Stomach (tissue), 4 donors: ENCODE measurements around the gene FGD3.

Source experiments
- CTCF ChIP-seq, 7 experiments: fragments of 450-650 bp in 4 of 7; fragments of 200-600 bp in 3 of 7; sonication (generic) in 3 of 7; IDR thresholded peaks; one replicate each; pipeline ENCODE4 v1.5.1; 2016 to 2019; ENCODE audit warnings: antibody characterized with exemption in 7 of 7, control low read depth in 2 of 7, mild to moderate bottlenecking in 1 of 7
- EP300 ChIP-seq: sonication (generic); formaldehyde crosslinking; IDR thresholded peaks from one replicate; pipeline ENCODE4 v1.6.1; 2017; ENCODE audit warnings: antibody characterized with exemption
- POLR2A ChIP-seq, 4 donors: fragments of 450-650 bp; IDR thresholded peaks; one replicate each; pipeline ENCODE4 v1.6.1; 2016; ENCODE audit warnings: antibody characterized with exemption in 4 of 4, control low read depth in 2 of 4, mild to moderate bottlenecking in 1 of 4, moderate library complexity in 1 of 4
- POLR2AphosphoS5 ChIP-seq, 3 donors: sonication (generic); formaldehyde crosslinking; IDR thresholded peaks; one replicate each; pipeline ENCODE4 v1.6.1; 2016; ENCODE audit warnings: antibody characterized with exemption in 3 of 3

DNA sequence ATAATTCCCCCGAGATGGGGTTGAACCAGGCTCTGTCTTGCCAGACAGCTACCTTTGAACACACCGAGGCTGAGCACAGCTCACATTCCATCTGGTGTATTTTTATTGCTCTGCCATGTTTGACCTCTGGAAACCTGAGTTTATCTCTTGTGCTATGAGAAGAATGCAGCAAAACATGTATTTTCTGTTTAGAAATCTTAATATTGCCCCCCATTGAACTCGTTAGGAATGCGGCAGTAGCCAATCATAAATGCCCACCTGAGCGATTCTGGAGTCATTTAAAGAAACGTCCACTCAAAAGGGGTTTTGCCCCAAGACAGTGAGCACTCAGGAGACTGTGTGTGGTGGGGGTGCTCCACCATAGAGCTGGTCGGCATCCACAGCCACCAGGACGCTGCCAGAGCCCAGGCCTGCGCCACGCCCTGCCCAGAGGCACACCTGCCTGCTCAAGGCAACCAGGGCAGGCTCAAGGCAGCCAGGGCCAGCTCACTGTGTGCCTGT lies 26.9 kb downstream of the FGD3 start:
- TF ChIP-seq CTCF (IDR thresholded peaks at IDR 0.05), result no peak
- no peak for TF ChIP-seq POLR2AphosphoS5 (IDR thresholded peaks at IDR 0.05)
- TF ChIP-seq EP300, result no peak
- no peak for TF ChIP-seq POLR2A (IDR thresholded peaks at IDR 0.05)
